Superior temporal gyrus (tissue), 1 donor: ENCODE results near the gene CERS6.

Experiments used
- DNase-seq: peaks from one replicate; pipeline ENCODE4 v3.0.0-alpha.2; 2016; ENCODE audit errors: extremely low spot score

CERS6 gene

DNA sequence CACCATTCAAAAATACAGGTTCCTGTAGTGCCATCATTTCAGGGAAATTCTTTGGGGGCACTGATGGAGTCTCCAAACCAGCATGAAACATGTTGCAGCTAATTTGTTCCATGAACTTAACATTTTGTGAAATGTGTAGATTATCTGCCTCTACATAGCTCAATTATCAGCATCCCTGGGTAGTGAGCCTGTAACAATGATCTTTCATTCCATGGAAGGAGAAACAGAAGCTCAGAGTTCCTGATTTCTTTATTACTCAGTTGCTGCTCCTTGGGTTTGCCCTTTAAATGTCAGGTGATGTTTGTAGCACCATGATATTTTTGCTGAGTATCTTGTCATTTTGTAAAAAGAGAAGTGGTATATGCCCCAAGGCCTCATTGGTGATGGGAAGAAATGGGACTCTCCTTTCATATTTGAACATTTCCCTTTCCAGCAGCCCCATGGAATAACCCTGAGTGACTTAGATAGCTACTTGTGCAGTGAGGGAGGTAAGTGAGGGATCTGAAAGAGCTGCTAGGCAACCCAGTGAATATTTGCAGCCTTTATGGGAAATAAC lies 146.9 kb downstream of the CERS6 start:
- no peak for DNase-seq

DNA sequence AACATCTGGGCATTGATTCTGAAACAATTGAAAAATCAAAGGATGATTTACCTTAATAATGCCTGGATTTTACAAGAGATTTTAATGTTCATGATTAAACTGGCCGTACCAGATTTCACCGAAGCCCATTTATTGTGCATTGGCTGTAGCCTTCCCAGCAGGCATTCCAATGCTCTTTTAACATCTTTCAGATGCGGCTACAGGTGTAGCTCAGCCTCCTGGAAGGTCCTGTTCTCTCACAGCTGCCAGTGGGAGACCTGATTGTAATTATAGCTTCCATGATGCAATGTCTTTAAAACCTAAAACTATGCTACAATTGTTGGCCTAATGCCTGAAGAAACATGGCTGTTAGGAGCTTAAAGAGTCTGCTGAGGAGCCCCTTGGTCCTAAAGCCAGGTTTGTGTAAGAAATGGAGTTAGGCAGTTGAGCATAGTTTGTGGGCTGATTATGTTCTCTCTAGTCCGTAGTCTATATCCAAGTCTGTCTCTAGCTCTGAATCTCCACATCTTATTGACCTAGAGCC lies 147.4 kb downstream of the CERS6 start:
- DNase-seq: no peak

DNA sequence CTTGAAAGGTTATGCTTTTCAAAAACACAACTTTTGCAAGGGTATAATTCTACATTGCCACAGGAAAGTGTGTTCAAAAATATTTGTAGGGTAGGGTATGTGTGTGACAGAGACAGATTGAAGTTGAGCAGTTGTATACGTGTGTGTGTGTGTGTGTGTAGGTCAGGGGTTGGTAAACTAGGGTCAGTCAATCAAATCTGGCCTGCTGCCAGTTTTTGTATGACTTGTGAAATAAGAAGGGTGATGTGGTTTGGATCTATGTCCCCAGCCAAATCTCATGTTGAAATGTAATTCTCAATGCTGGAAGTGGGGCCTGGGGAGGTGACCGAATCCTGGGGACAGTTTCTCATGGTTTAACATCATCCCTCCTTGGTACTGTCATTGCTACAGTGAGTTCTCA lies 148.2 kb downstream of the CERS6 start:
- no peak for DNase-seq

DNA sequence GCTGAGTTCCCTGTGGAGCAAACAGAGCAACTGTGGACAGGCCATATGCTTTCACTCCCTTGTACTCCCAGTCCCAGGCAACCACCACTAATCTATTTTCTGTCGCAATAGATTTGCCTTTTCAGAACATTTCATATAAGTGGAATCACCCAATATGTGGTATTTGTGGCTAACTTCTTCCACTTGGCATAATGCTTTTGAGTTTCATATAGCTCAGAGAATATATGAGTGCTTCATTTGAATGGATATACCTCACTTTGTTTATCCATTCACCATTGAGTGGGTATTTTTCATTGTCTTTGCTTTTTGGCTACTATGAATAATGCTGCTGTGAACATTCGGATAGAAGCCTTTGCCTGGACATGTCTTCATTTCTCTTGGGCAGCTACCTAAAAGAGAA lies 151.9 kb downstream of the CERS6 start:
- DNase-seq: no peak

DNA sequence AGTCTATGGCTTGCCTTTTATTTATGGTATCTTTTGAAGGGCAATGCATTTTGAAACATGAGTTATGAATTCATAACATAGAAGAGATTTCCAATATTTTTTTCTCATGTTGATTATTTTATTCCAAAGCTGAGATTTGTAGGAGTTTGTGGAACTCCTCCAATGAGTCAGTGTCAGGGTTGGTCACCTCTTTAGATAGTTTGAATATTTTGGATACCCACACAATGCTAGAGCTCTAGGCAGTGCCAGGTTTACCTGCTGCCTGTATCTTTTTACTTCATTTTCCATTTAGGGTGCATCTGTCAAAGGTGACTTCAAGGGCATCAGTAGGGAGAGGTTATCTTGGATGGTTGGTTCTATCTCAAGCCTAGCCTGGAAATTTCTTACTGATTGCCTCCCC lies 152.7 kb downstream of the CERS6 start:
- no peak for DNase-seq

DNA sequence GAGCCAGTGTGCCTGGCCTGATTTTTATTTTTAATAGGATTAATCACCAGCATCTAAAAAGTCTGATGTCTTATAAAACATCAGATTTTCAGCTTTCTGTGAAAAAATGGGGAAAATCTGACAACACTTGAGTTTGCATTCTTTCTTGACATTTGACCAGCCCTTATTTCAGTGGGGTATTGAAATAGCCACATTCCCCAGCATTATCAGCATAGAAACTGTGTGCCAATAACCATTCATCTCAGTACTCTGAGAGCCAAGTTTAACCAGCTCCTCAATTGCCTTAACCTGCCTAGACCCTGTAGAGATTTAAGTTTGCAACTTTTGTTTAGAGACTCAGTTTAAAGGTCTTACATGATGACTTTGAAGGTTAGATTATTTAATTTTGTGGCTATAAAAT lies 155.0 kb downstream of the CERS6 start:
- DNase-seq: no peak

DNA sequence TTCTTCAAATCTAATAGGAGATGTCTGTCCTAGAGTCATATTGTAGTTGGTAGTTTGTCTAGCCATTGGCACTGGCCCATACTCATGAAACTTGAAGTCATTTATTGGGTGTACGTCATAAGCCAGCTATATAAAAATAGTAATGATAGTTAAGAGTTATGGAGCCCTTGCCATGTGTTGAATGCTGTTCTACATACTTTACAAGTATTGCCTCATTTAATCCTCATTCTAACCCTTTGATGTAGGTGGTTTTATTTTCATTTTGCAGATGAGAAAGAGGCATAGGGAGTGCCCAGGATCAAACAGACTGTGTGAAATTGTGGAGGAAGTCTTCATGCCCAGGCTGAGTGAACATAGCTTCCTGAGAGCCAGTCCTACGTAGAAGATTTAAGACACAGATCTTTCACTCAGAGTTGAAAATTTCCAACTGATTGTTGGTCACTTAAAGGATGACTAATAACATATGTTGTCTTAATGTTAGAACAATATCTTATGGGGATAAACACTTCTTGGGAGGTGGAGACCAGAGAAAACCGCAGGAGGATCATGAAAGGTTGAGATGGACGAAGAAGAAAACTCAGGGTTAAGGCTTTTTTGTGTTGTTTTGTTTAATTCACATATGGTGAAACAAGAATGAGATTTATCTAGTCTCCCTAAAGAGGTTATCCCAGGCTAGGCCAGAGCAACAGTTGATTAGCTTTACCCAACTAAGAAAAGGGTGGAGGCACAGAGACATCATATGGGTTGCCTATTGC lies 156.0 kb downstream of the CERS6 start:
- DNase-seq: no peak

DNA sequence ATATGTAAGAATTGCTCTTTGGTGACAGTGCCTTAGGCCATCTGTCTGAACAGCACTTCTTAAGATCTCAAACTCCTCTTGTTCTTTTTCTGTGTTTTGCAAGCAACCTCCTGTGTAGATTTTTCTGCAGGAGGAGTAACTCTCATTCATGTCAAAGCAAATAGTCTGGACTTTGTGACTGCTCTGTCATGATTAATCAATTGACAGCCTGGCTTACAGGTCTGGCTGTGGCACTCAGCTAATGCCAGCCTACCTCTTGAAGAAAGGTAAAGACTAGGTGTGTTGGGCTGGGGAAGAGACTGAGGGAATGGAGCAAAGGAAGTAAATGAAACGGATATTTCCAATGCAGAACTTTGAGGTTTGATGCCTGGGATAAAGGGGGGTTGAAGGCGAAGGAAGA lies 156.6 kb downstream of the CERS6 start:
- no peak for DNase-seq

DNA sequence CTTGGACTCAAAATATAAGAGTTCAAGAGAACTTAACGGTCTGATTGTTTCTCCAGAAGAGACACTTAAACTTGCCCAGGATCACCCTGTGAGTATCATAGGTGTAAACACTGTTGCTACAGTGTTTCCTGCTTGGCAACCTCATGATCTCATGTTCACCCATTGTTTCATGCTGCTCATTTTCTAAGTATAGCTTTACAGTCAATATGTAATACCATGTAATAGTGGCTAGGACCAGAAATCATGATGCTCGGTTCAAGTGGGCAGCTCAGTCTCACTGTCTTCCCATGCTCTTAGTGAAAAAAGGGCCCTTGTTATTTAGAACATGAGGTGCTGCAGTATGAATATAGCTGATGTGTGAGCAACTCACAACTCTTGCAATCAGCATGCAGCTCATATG lies 157.5 kb downstream of the CERS6 start:
- DNase-seq: no peak

DNA sequence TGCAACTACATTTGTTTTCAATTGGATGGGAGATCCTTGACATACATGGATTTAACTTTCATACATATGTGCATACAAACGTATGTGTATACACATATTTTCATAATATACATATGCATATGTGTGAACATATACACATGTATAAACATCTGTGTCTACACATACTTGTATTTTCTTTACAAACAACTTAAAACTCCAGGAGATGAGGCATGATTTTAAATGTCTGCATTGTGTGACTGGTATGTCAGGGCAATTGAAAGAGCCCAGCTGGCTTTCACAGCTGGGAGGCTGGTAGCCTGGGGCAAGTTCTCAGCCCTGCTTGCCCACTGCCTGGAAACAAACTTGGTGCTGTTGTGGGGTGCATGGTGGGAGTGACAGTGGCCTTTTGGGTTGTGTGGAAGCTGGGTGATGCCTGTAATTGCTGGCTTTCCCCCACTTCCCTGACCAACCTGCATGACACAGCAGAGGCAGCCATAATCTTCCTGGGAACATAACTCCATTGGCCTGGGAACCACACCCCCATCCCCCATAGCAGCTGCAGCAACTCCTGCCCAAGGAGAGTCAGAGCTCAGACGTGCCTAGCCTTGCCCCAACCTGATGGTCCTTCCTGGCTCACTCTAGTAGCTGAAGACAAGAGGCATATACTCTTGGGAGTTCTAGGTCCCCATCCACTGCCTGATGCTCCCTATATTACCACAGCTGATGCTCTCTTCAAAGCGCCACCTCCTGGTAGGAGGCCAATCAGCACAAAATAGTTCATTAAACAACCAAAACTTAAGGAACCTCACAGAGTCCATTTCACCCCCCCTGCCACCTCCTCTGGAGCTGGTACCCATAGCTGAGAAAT lies 158.3 kb downstream of the CERS6 start:
- DNase-seq: no peak

DNA sequence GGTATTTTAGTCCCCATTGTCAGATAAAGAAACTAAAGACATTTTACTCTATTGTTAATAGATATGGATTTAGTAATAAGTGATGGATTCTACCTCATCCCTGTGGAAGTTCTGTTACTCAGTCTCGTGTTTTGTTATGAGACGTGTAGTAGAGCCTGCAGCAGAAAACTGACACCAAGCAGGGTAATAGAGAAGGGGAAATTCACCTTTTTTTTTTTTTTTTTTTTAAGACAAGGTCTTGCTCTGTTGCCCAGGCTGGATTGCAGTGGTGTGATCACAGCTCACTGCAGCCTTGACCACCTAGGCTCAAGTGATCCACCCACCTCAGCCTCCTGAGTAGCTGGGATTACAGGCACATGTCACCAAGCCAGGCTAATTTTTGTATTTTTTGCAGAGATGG lies 164.5 kb downstream of the CERS6 start:
- DNase-seq: no peak

DNA sequence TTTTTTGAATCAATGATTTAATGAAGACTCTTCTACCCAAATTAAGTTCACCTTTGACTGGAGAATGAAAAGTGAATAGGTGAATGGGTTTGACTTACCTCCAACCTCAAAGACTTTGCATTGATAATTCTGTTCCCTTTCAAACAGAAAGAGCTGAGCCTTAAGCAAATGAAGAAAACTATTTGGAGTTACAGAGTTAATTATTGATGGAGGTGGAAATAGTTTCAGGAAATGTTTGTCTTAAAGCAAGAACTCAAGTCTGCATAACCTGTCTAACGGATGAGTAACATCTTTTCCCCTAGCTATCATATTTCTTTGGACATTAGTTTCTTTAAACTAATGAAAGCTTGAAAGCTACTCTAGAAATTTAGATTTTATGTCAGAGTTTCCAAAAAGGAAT lies 166.5 kb downstream of the CERS6 start:
- DNase-seq: no peak

DNA sequence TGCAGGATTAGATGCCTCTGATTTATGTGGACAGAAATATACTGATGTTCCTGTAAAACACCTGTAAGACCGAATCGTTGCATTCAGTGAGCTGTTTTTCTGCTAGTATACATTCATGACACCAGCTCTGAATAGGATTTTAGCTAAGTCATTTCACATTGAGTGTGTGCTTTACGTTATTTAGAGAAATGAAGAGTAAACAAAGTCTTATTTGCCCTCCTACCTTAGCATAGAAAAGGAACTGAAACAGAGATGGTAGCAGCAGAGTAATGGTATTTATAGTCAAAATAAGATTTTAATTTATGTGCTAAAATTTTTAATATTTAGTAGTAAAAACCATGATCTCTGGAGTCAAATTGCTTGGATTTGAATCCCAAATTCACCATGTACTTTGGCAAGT lies 168.0 kb downstream of the CERS6 start:
- no peak for DNase-seq

DNA sequence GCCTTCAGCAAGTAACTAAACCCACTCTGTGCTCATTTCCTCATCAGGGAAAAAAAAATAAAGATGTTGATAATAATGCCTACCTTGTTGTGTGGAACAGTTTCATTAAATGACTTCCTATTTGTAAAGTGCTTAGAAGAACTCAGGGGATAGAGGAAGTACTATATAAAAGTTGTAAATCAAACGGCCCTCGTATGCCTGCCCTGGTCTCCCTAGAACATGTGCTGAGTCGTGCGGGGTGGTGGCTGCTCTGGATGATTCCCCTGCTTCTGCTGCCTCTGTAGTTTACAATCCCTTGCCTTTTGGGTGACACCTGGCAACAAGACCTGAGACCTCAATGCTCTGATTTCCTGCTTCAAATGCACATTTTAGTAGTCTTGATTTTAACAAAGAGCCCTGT lies 170.0 kb downstream of the CERS6 start:
- no peak for DNase-seq

DNA sequence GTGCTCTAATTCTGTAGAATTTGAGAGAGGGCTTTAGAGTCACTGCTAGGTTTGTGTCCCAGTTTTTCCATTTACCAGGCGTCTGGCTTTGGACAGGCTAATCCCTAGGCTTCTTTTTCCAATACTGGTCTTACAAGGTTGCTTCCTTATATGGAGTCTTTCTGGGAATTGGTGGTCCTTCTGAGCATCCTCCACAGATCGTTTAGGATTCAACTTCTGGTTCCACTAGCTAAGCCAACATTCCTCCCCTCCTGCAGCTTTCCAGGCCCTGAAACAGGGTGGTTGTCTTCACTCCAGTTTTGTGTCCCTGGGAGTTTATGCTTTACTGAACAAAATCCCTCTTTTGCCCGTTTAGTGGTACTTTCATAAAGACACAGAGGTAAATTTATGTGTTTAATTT lies 170.6 kb downstream of the CERS6 start:
- DNase-seq: no peak

DNA sequence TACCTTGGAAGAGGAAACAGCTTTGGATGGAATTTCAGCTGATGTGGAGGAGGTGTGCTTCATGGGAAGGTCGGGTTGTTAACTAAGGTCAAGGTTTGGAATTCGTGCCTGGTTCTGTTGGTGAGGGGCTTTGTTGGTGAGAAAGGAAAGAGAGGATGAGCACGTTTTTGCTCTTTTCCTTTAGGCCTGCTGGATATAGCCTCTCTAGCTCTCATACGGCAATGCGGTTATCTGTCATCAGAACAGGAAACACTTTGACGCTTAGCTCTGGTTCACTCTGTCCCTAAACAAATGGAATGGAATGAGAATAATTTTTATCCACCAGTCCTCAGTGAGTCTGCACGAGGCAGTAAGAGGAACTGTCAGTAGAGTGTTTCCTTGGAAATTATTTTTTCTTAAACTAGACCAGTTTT lies 176.6 kb downstream of the CERS6 start:
- no peak for DNase-seq

DNA sequence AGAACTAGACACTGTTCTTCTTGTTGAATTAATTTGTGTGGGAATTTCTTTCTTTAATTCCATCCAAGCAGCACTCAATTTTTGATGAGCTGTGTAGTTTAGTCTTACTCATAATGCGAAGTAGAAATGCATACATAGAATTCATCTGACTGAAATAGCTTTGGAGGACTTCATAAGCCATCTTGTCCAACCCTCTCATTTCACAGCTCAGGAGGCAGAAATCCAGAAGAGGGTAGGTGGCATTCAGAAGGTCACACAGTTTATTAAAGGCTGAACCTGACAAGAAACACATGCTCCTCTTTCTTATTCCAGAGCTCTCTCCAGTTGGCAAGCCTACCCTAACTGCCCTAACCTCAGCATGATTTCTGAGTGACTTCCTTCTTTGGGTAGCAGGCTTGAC lies 177.1 kb downstream of the CERS6 start:
- DNase-seq: no peak

DNA sequence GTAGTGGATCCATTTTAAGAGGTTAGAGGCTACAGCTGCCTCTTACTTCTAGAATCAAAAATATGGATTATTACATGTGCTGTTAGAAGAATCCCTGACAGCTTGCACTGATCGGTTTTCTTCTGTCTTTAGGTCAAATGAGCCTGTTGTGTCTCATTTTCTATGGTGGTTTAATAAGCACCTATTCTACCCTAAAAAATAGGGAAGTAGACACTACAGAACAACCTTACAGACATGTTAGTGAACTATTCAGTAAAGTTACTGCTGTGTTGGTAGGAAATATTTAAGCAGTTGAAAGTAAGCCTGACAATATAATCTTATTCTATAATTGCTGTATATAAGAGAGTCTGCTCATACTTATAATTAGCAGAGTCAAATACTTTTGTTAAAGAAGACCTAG lies 177.8 kb downstream of the CERS6 start:
- DNase-seq: no peak

DNA sequence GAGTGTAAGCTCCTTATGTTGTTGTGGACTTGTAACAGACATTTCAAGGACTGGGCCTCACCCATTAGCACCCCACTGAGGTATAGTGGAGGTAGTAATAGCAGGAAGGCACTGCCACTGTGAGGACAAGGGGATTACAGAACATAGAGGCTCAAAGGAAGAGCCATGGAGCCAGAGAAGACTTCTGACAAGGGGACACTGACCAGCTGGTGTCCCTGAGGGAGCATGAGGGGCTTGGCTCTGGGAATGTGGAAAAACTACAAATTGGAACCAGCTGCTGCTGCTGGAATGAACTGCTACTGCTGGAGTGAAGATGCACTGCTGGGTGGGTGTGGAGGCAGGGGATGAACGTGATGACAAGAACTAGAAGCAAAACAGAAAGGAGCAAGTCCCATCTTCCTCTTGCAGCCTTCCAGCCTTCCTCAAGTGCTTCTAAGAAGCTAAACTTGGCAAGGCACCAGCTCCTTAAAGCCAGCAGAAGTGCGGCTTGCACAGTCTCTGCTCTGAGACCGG lies 179.0 kb downstream of the CERS6 start:
- DNase-seq: no peak

DNA sequence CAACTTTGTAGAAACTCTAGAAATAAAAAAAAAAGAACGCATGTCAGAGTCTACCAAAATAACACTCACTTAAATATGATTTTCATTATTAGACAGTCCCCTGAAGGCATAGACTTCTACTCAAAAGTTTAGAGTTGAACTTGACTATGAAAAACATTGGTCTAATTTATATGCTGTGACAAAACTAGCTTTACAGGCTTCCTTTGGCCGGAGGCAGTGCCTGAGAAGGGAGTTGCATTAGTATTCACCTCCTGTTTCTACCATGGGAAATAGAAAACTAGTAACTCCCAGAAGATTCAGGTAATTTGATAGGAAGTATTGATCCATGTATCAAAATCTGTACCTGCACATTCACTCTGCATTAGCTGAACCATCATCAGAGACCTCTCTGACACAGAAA lies 182.9 kb downstream of the CERS6 start:
- DNase-seq: no peak

DNA sequence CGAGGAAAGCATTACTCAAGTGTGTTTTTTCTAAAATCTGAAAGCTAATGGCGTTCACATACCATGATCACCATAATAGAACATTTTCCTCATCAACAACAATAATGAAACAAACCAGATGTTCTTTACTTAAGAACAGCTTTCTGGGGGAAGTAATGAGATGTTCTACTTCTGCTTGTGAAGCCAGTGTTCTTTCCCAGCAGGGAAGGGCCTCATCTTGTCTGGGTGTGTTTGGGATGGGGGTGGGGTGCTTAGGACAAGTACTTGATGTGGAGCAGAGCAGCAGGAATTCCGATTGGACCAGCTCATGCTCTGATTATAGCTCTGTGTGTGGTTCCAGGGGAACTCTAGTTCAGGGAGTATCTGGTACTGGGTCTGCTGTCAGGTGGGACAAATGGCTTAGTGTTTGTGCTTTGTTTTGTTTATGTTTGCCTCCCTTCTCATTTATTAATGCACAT lies 183.4 kb downstream of the CERS6 start:
- no peak for DNase-seq

DNA sequence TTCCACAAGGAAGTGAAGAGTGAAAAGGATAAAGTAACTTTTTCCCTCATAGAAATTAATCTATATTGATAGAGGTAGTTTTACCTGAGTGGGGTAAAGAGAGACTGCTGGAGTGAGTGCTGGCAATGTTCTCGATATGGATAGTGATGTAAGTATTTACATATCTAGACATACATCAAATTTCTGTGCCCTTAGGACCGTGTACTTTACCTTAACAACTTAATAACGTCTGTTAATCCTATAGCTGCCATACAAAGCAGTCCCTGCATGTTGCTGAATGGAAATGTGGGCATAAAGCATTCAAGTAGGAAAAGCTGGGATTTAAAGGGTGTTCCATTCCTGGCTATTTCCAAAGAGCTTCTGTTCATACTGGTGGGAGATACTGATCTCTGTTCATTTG lies 184.0 kb downstream of the CERS6 start:
- no peak for DNase-seq

DNA sequence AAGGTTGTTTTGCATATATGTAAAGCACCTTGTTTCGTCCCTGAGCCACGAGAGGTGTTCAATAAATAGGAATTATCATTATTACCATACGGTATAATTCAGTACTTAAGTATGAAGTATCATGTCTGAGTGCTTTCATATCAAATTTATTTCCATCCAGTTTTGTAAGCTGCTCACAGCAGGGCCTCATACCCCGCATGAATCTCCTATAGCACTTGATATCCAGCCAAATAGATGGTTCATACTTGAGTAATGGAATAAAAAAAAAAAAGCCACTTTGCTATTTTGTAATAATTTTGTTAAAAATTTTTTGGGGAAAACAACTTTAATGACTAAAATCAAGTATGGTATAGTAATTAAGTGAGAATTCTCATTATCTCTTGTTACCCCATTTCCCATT lies 185.6 kb downstream of the CERS6 start:
- DNase-seq: no peak
